Measurements from ENCODE around the gene KIF18A.
"Not testable (repeated sequence)": the region's sequence is repeated elsewhere in the genome, so short reads cannot be mapped to it uniquely, and the experiment has no call there.

The KIF18A gene

DNA sequence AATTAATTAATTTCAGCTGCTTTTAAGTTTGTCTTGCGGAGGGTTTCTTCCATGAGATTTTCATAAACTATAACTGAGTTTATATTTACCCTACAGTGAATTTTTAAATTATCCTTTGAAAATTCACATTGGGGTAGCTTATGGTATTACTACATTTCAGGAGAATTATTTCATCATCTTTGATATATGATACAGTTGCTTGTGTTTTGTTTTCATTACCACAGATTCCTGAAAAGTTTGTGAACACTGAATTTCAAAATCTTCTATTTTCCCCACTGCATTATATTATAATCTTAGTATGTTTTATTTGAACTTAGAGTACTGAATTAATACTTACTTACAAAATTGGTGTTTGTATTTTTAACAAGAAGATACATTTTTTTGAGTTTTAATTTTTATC, 24.6 kb upstream of the KIF18A start:
- no peak for TF ChIP-seq JUND (IDR thresholded peaks at IDR 0.05; ENCODE audit: low read depth)
- DNase-seq (ENCODE audit: low read depth in 1 of 2, low spot score in 1 of 2): no peak
- in situ Hi-C loops (cut with HindIII; ENCODE audit: low pct_unique_long_range_greater_than_20kb, low sequenced_read_pairs): no loop called here

DNA sequence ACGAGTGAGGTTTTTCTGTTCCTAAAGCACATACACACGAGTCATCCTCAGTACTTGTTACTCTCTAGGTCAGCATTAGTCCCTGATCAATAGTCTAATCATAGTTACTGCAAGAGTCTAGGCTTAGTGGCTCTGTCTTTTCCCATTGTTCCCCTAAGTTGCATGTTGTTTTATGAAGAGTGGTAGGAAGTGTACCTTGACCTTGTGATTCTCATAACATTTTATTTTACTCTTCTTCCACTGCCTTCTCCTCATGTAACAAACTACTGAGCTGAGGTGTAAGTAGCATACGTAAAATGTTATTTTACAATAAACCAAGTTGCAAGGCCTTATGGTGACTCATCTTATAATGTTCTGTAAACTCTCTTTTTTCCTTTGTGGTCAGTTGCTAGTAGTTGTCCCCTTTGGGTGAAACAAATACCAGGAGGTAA, 15.2 kb upstream of the KIF18A start:
- in situ Hi-C loops (cut with HindIII; ENCODE audit: low pct_unique_long_range_greater_than_20kb, low sequenced_read_pairs): no loop called here
- no peak for TF ChIP-seq JUND (IDR thresholded peaks at IDR 0.05; ENCODE audit: low read depth)
- no peak for DNase-seq (ENCODE audit: low read depth in 1 of 2, low spot score in 1 of 2)

DNA sequence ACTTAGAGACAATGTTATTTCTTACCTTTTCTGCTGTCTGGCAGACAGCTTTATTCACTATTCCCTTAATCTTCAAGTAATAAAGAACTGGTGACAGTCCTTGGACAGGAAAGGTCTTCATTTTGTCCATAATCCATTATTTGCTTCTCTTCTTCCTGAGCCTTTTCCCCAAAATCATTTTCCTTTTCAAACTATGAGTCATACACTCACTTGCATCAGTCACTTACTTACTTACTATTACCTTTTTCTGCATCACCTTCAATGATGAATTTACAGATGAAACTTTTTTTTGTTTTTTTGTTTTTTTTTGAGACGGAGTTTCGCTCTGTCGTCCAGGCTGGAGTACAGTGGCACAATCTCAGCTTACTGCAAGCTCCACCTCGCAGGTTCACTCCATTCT, 9.8 kb upstream of the KIF18A start:
- no peak for DNase-seq (ENCODE audit: low read depth in 1 of 2, low spot score in 1 of 2)
- no peak for TF ChIP-seq JUND (IDR thresholded peaks at IDR 0.05; ENCODE audit: low read depth)
- in situ Hi-C loops (cut with HindIII; ENCODE audit: low pct_unique_long_range_greater_than_20kb, low sequenced_read_pairs): no loop called here

GRCh38 chr11:28114731-28115130, 6.8 kb upstream of the KIF18A start:
- in situ Hi-C loops (cut with HindIII; ENCODE audit: low pct_unique_long_range_greater_than_20kb, low sequenced_read_pairs): no loop called here
- DNase-seq (ENCODE audit: low read depth in 1 of 2, low spot score in 1 of 2): no peak

DNA sequence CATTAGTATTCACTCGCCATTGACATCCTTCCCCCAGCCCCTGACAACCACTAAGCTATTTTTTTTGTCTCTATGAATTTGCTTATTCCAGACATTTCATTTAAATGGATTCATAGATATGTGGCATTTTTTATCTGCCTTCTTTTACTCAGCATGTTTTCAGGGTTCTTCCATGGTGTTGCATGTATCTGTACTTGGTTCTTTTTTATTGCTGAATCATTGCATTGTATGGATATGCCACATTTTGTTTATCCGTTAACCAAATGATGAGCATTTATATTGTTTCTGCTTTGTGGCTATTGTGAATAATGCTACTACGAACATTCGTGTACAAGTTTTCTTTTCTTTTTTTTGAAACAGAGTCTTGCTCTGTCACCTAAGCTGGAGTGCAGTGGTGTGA, 6.2 kb upstream of the KIF18A start:
- DNase-seq (ENCODE audit: low read depth in 1 of 2, low spot score in 1 of 2): no peak
- TF ChIP-seq JUND (IDR thresholded peaks at IDR 0.05; ENCODE audit: low read depth): no peak
- in situ Hi-C loops (cut with HindIII; ENCODE audit: low pct_unique_long_range_greater_than_20kb, low sequenced_read_pairs): no loop called here

More at GRCh38 chr11:28114731-28115130, 6.8 kb upstream of the KIF18A start:
- no peak for TF ChIP-seq JUND (IDR thresholded peaks at IDR 0.05; ENCODE audit: low read depth)

DNA sequence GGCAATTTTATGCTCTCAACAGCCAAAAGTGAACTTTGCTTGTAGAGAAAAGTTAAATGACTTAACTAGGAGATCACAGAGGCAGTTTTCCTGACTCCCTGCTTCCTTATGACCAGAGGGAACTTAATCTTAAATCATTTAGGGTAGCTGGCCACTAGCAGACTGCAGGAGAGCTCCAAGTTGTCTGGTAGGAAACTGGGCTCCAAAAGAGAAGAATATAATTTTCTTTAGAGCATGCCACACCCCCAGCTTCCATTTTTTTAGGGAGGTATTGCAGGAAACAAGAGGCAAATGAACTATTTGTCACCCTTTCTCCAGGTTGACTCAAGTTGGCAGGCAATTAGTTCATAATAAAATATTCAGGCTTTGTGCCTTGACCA, 2.9 kb upstream of the KIF18A start:
- TF ChIP-seq JUND (IDR thresholded peaks at IDR 0.05; ENCODE audit: low read depth): no peak
- DNase-seq (ENCODE audit: low read depth in 1 of 2, low spot score in 1 of 2): peak in 1 of 2 experiments; percentile 27
- in situ Hi-C loops (cut with HindIII; ENCODE audit: low pct_unique_long_range_greater_than_20kb, low sequenced_read_pairs): no loop called here

DNA sequence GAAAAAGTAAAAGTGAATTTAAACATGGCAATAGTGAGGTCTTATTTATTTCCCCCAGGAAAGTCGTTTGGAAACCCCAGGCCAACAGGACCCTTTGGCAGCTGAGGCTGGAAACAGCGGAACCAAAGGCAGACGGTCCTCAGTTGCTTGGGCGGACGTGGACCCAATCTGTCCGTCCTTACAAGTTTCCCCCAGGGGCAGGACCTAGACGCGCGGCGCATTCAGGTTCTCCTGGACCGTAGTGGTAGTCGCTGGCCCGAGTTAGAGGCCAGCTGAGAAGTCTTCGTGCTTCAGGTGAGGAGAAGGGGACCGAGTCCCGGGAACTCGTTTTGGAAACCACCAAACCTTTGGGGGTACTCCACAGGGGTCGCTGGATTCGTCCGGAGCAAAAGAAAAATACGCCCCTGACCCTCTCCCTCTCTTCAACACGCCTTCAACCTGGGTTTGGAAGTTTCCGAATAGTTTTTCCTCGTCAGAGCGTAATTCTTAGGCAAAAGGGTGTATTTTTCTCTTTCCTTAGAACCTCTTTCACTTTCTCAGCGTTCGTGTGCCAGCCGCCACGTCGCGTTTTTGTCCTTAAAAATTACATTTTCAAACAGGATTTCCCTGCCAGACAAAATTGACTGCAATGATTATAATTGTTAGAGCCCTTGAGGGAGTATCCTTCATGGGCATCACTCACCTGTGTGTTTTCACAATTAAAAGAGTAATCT, 2.3 kb upstream of the KIF18A start:
- DNase-seq (ENCODE audit: low read depth in 1 of 2, low spot score in 1 of 2): peak; percentile 31 to 90
- no peak for TF ChIP-seq JUND (IDR thresholded peaks at IDR 0.05; ENCODE audit: low read depth)
- in situ Hi-C loops (cut with HindIII; ENCODE audit: low pct_unique_long_range_greater_than_20kb, low sequenced_read_pairs): no loop called here

GRCh38 chr11:28108958-28109357, 1.0 kb upstream of the KIF18A start:
- in situ Hi-C loops (cut with HindIII; ENCODE audit: low pct_unique_long_range_greater_than_20kb, low sequenced_read_pairs): no loop called here
- DNase-seq (ENCODE audit: low read depth in 1 of 2, low spot score in 1 of 2): no peak
- no peak for TF ChIP-seq JUND (IDR thresholded peaks at IDR 0.05; ENCODE audit: low read depth)

DNA sequence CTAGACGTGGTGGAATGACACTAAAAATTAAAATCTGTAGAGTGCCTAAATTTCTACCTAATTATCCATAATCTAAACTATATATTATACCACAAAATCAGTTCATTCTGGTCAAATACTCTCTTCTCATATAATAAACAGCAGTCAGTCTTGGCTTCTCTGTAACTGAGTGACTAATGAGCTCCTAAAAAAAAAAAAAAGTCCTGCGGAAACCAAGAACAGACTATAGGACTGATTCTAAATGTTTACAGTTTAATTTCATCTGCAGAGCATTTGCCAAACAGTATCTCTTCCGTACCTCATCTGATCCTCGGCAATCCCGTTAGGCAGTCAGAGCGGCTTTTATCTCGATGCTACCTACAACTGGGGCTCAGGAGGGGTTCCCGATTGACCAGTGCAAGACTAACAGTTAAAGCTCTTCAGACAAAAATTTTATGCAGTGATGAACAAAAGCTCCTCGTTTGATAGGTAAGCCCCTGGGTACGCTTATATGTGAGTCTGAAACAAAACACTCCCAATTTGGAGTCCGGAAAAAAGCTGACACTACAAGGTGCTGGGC, 686 bp downstream of the KIF18A start:
- DNase-seq (ENCODE audit: low read depth in 1 of 2, low spot score in 1 of 2): no peak
- in situ Hi-C loops (cut with HindIII; ENCODE audit: low pct_unique_long_range_greater_than_20kb, low sequenced_read_pairs): no loop called here

GRCh38 chr11:28106353-28107043, 1.5 kb downstream of the KIF18A start:
- no peak for DNase-seq (ENCODE audit: low read depth in 1 of 2, low spot score in 1 of 2)
- in situ Hi-C loops (cut with HindIII; ENCODE audit: low pct_unique_long_range_greater_than_20kb, low sequenced_read_pairs): no loop called here
- no peak for TF ChIP-seq JUND (IDR thresholded peaks at IDR 0.05; ENCODE audit: low read depth)

More for the DNA sequence above, 686 bp downstream of the KIF18A start:
- no peak for TF ChIP-seq JUND (IDR thresholded peaks at IDR 0.05; ENCODE audit: low read depth)

GRCh38 chr11:28105869-28106268, 2.1 kb downstream of the KIF18A start:
- in situ Hi-C loops (cut with HindIII; ENCODE audit: low pct_unique_long_range_greater_than_20kb, low sequenced_read_pairs): no loop called here
- DNase-seq (ENCODE audit: low read depth in 1 of 2, low spot score in 1 of 2): peak in 1 of 2 experiments; percentile 40
- TF ChIP-seq JUND (IDR thresholded peaks at IDR 0.05; ENCODE audit: low read depth): no peak

DNA sequence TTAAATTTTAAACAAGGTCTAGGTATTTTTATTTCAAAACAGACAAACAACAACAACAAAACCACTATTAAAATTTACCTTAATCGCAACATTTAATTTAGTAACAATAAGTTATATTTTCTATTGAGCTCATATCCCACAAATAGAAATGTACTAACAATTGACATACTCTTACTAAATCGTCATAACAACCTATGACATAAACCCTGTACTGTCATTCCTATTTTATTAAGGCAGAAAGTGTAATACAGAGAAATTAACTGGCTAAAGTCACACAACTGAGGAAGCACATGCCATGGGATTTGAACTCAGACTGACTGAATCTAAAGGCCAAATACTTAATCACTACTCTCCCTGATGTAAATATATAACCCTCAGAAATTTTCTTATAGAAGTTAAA, 3.0 kb downstream of the KIF18A start:
- no peak for TF ChIP-seq JUND (IDR thresholded peaks at IDR 0.05; ENCODE audit: low read depth)
- in situ Hi-C loops (cut with HindIII; ENCODE audit: low pct_unique_long_range_greater_than_20kb, low sequenced_read_pairs): no loop called here

DNA sequence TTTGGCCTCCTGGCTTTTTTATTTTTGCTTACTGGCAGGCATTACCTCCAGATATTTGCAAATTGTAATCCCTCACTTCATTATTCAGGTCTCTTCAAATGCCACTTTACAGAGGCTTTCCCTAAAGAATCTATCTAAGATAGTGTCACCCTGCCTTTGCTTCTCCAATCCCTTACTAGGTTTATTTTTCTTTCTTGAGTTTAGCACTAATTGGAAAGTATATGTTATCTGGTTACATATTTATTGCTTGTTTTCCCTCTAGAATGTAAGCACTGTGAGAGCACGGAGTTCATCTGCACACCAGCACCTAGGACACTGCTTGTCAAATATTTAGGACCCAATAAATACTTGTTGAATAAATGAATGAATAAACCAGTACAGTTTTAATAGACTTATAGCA, 3.5 kb downstream of the KIF18A start:
- DNase-seq (ENCODE audit: low read depth in 1 of 2, low spot score in 1 of 2): no peak
- TF ChIP-seq JUND (IDR thresholded peaks at IDR 0.05; ENCODE audit: low read depth): no peak
- in situ Hi-C loops (cut with HindIII; ENCODE audit: low pct_unique_long_range_greater_than_20kb, low sequenced_read_pairs): no loop called here

More for the DNA sequence above, 3.0 kb downstream of the KIF18A start:
- no peak for DNase-seq (ENCODE audit: low read depth in 1 of 2, low spot score in 1 of 2)

- in situ Hi-C loops (cut with HindIII; ENCODE audit: low pct_unique_long_range_greater_than_20kb, low sequenced_read_pairs); DNase-seq (ENCODE audit: low read depth in 1 of 2, low spot score in 1 of 2): not testable (repeated sequence)
Measured at GRCh38 chr11:28102300-28102699, 5.7 kb downstream of the KIF18A start.
